OCI-LY7 (cell line): ENCODE measurements around the gene ATXN1L.

Source experiments
- CTCF ChIP-seq: fragments of 200-600 bp; sonication (generic); conservative IDR thresholded peaks from 2 replicates; pipeline ENCODE4 v1.5.1; 2014; ENCODE audit warnings: mild to moderate bottlenecking, antibody characterized with exemption, low read length, moderate library complexity, mixed read lengths
- EZH2phosphoT487 ChIP-seq: fragments of 200-600 bp; sonication (generic); IDR thresholded peaks from 2 replicates; pipeline ENCODE4 v1.6.1; 2018; ENCODE audit warnings: low read depth, borderline replicate concordance, mild to moderate bottlenecking, mixed run types, antibody characterized with exemption, low read length, moderate library complexity, mixed read lengths

GRCh38 chr16:71883168-71883848 lies 37.5 kb downstream of the ATXN1L start:
- TF ChIP-seq CTCF = no peak
- TF ChIP-seq EZH2phosphoT487 = no peak
